Epithelial cell of alveolus of lung (primary cell): ENCODE measurements around the gene GJB4. TPM values are rescaled to one million over a fixed set of nuclear protein-coding genes. Genes with fewer than 3 reads are reported as not detected.

Experiments used
- total RNA-seq: library from RNA; depleted of rRNA; stranded (reverse); fragments of >200 nt; gene quantifications from 2 replicates; pipeline ENCODE4 v1.2.1, GENCODE V29; 2015

GJB4 gene
- not detected in 2 replicates for total RNA-seq

GRCh38 chr1:34759503-34760357 is at the start of gene GJB4:
Gene GJB4, plus strand, starts transcription at chr1:34759740. Its CDS starts 1,515 bp downstream, at chr1:34761255.

GRCh38 chr1:34754964-34755637 is 4.4 kb upstream of the GJB4 start, which contains the start of gene GJB5:
Gene GJB5, plus strand, starts transcription at chr1:34755047. Its CDS starts 2,284 bp downstream, at chr1:34757331.

DNA sequence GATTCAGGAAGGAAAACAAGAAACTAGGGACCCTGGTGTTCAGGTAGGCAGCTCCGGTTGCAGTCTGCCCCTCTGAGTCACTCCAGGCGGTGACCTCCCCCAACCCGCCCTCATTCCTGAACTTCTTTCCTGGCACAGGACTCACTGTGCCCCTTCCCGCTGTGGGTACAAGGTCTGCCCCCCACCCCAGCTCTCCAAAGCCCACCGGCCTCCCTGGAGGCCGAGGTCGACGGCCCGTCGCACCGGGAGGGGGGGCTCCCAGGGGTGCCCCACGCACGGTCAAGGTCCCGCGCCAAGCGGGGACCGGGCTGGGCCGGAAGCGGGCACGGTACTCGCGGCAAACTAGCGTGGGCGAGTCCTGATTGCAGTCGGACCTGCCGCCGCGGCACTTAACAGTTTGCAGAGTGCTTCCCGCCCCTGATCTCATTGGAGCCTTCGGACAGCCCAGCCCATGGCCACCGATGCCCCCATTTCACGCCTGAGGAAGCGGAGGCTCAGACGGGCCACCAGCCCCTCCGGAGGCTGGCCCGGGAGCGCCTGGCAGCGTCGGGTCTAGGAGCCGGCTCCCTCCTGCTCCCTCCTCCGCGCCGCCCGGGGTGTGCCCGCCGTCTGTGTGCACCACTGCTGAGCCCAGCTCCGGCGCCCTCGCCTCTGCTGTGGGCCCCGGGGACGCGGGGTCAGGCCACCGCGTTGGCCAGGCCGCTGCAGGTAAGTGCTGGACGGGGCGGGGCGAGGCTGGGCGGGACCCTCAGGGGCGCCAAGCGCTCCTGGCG is 21.7 kb downstream of the GJB4 start, which contains the start of gene GJB3:
GJB3 (plus strand) TSS at position 144 of the 773 bp plus-strand sequence. CDS start 3,549 bp downstream, outside the sequence.

GRCh38 chr1:34792868-34793727 is 33.6 kb downstream of the GJB4 start, which contains the start of gene GJA4:
Gene GJA4, plus strand, starts transcription at chr1:34792999. Its CDS starts 1,215 bp downstream, at chr1:34794214.

Other genes with a start within 250 kb of the GJB4 start
- gene GJB5, start 4.7 kb upstream of the GJB4 start, total RNA-seq, result not detected in 2 replicates
- 0.16 and 1.2 TPM in 2 replicates for gene GJB3, start 21.5 kb downstream of the GJB4 start, total RNA-seq
- 0.39 and 2.6 TPM in 2 replicates for gene GJA4, start 33.3 kb downstream of the GJB4 start, total RNA-seq
- 27.8 and 45.8 TPM in 2 replicates for gene SMIM12, start 100.0 kb downstream of the GJB4 start, total RNA-seq
- under 0.01 and 0.08 TPM in 2 replicates for gene DLGAP3, start 169.9 kb downstream of the GJB4 start, total RNA-seq
- 29.7 and 62.1 TPM in 2 replicates for gene TMEM35B, start 225.6 kb downstream of the GJB4 start, total RNA-seq